ENCODE data around the gene LIN54. TPM values are rescaled to one million over a fixed set of nuclear protein-coding genes. Genes with fewer than 3 reads are reported as not detected.

The LIN54 gene
- polyA plus RNA-seq, 1 donor (not counting 4 experiments of a cell fraction or from before 2014, with no cell fraction given) = 8.1 TPM

DNA sequence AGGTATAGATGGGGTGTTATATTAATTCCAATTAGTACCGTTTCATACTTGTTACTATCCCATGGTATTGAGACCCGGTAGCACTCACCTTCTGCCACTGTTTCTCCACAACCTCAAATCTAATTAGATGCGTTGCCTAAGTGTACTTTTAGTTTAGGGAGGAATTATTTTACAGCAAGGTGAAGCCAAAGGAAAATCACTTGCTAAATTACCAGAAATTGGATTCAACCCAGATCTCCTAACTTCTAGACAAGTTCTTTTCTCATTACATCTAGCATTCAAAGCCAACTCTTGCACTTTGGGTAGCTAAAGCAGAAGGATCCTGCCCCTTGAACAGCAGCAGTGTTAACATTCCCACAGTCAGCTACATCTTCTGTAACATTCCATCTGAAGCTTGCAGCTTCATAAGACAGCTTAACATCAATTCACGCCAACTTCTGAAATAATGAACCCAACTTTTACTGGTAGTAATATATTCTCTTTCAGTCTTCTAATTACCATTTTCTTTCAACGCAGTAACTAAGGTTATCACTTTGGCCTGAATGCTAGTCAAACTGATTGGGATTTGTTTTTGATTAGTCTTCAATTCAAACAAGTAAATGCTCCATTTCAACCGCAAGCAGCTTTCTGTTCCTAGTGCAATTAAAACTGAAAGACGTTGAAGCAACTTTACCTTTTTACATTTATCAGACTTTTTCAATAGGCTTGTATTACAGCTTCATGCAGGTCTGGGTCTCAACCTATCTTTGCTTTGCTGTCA lies 118.7 kb downstream of the LIN54 start:
- dilution Hi-C loops (cut with MboI; ENCODE audit: extremely low pct_ligation_motif_present, low sequenced_read_pairs) = no loop called here
- peak overlapping the region; percentile 91 for H3K4me2 ChIP-seq (ENCODE audit: control insufficient read depth, extremely low read depth, insufficient read depth, low read depth, low read length)
- no peaks in the 10 kb centered on the region for H4K20me1 ChIP-seq (ENCODE audit: control insufficient read depth, extremely low read depth, insufficient read depth, low read length)
- H3K36me3 ChIP-seq (ENCODE audit: control insufficient read depth in 2 of 2, extremely low read depth in 1 of 2, insufficient read depth in 2 of 2, low read length in 2 of 2) = peaks cover 15 to 22% of the 10 kb centered on the region in 2 experiments
- H3K27ac ChIP-seq (ENCODE audit: control insufficient read depth, insufficient read depth, low read length) = peak overlapping the region; percentile 91
- H3K4me3 ChIP-seq (ENCODE audit: control insufficient read depth in 2 of 3, extremely low read depth in 1 of 3, insufficient read depth in 2 of 3, low read depth in 1 of 3, low read length in 3 of 3) = peak overlapping the region; percentile 65 to 89 (median 71)
- H2AFZ ChIP-seq (ENCODE audit: control insufficient read depth, low read length) = peak overlapping the region; percentile 53
- H3K79me2 ChIP-seq (ENCODE audit: control insufficient read depth, insufficient read depth, low read length) = peaks cover 70% of the 10 kb centered on the region
- H3K9me3 ChIP-seq (ENCODE audit: control insufficient read depth, low read depth, low read length) = no peaks in the 10 kb centered on the region
- H3K9ac ChIP-seq (ENCODE audit: control insufficient read depth, extremely low read depth, insufficient read depth, low read length) = peak overlapping the region; percentile 99
- H3K9me1 ChIP-seq (ENCODE audit: control insufficient read depth, extremely low read depth, insufficient read depth, low read length) = no peaks in the 10 kb centered on the region
- H3K4me1 ChIP-seq (ENCODE audit: control insufficient read depth, extremely low read depth, insufficient read depth, low read length) = peaks cover 38% of the 10 kb centered on the region
- DNase-seq (ENCODE audit: low read depth, low spot score) (no peak), FAIRE-seq (no peak)
- no peaks in the 10 kb centered on the region for H3K27me3 ChIP-seq (ENCODE audit: control insufficient read depth, extremely low read depth, insufficient read depth, low read length)
- TF ChIP-seq EZH2 (IDR thresholded peaks at IDR 0.05; ENCODE audit: low read length) = no peak
- TF ChIP-seq, protein P1, sequence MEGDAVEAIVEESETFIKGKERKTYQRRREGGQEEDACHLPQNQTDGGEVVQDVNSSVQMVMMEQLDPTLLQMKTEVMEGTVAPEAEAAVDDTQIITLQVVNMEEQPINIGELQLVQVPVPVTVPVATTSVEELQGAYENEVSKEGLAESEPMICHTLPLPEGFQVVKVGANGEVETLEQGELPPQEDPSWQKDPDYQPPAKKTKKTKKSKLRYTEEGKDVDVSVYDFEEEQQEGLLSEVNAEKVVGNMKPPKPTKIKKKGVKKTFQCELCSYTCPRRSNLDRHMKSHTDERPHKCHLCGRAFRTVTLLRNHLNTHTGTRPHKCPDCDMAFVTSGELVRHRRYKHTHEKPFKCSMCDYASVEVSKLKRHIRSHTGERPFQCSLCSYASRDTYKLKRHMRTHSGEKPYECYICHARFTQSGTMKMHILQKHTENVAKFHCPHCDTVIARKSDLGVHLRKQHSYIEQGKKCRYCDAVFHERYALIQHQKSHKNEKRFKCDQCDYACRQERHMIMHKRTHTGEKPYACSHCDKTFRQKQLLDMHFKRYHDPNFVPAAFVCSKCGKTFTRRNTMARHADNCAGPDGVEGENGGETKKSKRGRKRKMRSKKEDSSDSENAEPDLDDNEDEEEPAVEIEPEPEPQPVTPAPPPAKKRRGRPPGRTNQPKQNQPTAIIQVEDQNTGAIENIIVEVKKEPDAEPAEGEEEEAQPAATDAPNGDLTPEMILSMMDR (optimal IDR thresholded peaks at IDR 0.05 in 1 of 3, IDR thresholded peaks at IDR 0.05 in 1 of 3, conservative IDR thresholded peaks at IDR 0.05 in 1 of 3; ENCODE audit: extremely low read depth in 1 of 3, insufficient read depth in 2 of 3, low read length in 3 of 3) = no peak

GRCh38 chr4:82890901-82891706 lies 119.5 kb downstream of the LIN54 start, which contains the start of gene SEC31A:
SEC31A (minus strand) TSS chr4:82891153; CDS start chr4:82881936, 9,217 bp downstream.
- peak within 1 kb of the TSS; percentile 88 for H2AFZ ChIP-seq (ENCODE audit: control insufficient read depth, low read length)
- dilution Hi-C loops (cut with MboI; ENCODE audit: extremely low pct_ligation_motif_present, low sequenced_read_pairs) = no loop called here

More at GRCh38 chr4:82890901-82891706, 119.5 kb downstream of the LIN54 start, which contains the start of gene SEC31A:
- peak within 1 kb of the TSS; percentile 71 to 95 (median 89) for H3K4me3 ChIP-seq (ENCODE audit: control insufficient read depth in 2 of 3, extremely low read depth in 1 of 3, insufficient read depth in 2 of 3, low read depth in 1 of 3, low read length in 3 of 3)
- TF ChIP-seq EZH2 (IDR thresholded peaks at IDR 0.05; ENCODE audit: low read length) = no peak
- TF ChIP-seq, protein P1 (optimal IDR thresholded peaks at IDR 0.05 in 1 of 3, IDR thresholded peaks at IDR 0.05 in 1 of 3, conservative IDR thresholded peaks at IDR 0.05 in 1 of 3; ENCODE audit: extremely low read depth in 1 of 3, insufficient read depth in 2 of 3, low read length in 3 of 3) = peak in 1 of 3 experiments; percentile 16
- peak within 1 kb of the TSS; percentile 99 for H3K9ac ChIP-seq (ENCODE audit: control insufficient read depth, extremely low read depth, insufficient read depth, low read length)
- H3K4me1 ChIP-seq (ENCODE audit: control insufficient read depth, extremely low read depth, insufficient read depth, low read length) = peaks cover 45% of the 10 kb centered on the region
- H3K9me1 ChIP-seq (ENCODE audit: control insufficient read depth, extremely low read depth, insufficient read depth, low read length) = no peaks in the 10 kb centered on the region
- H3K27me3 ChIP-seq (ENCODE audit: control insufficient read depth, extremely low read depth, insufficient read depth, low read length) = no peaks in the 10 kb centered on the region
- peaks cover 70% of the 10 kb centered on the region for H3K79me2 ChIP-seq (ENCODE audit: control insufficient read depth, insufficient read depth, low read length)
- no peaks in the 10 kb centered on the region for H4K20me1 ChIP-seq (ENCODE audit: control insufficient read depth, extremely low read depth, insufficient read depth, low read length)
- H3K4me2 ChIP-seq (ENCODE audit: control insufficient read depth, extremely low read depth, insufficient read depth, low read depth, low read length) = peak within 1 kb of the TSS; percentile 91
- no peak for FAIRE-seq
- DNase-seq (ENCODE audit: low read depth, low spot score) = no peak
- peak within 1 kb of the TSS; percentile 91 for H3K27ac ChIP-seq (ENCODE audit: control insufficient read depth, insufficient read depth, low read length)
- H3K9me3 ChIP-seq (ENCODE audit: control insufficient read depth, low read depth, low read length) = no peaks in the 10 kb centered on the region
- peaks cover 11 to 20% of the 10 kb centered on the region in 2 experiments for H3K36me3 ChIP-seq (ENCODE audit: control insufficient read depth in 2 of 2, extremely low read depth in 1 of 2, insufficient read depth in 2 of 2, low read length in 2 of 2)
